Parathyroid adenoma (tissue), 2 donors: ENCODE data around the gene GALNT11.

Experiments
- H2AFZ ChIP-seq: fragments of 300-600 bp; sonication (generic); one replicate; pipeline ENCODE4 v1.7.0; 2017; ENCODE audit warnings: antibody characterized with exemption, mild to moderate bottlenecking
- H3K27ac ChIP-seq: fragments of 300-600 bp; sonication (generic); one replicate; pipeline ENCODE4 v1.7.0; 2017
- H3K27me3 ChIP-seq: fragments of 300-600 bp; sonication (generic); one replicate; pipeline ENCODE4 v1.7.0; 2017; ENCODE audit warnings: low read length; ENCODE audit not compliant: control insufficient read depth, insufficient read depth
- H3K36me3 ChIP-seq: fragments of 300-600 bp; sonication (generic); one replicate; pipeline ENCODE4 v1.7.0; 2017; ENCODE audit warnings: low read length; ENCODE audit not compliant: control insufficient read depth, insufficient read depth
- H3K4me1 ChIP-seq: fragments of 300-600 bp; sonication (generic); one replicate; pipeline ENCODE4 v1.7.0; 2017; ENCODE audit warnings: control low read depth
- H3K4me2 ChIP-seq: fragments of 300-600 bp; sonication (generic); one replicate; pipeline ENCODE4 v1.7.0; 2017; ENCODE audit warnings: low read length
- H3K4me3 ChIP-seq: fragments of 300-600 bp; sonication (generic); one replicate; pipeline ENCODE4 v1.7.0; 2017; ENCODE audit warnings: low read depth, low read length
- H3K79me2 ChIP-seq: fragments of 300-600 bp; sonication (generic); one replicate; pipeline ENCODE4 v1.7.0; 2017; ENCODE audit warnings: control low read depth
- H3K9ac ChIP-seq: fragments of 300-600 bp; sonication (generic); one replicate; pipeline ENCODE4 v1.7.0; 2017; ENCODE audit warnings: mild to moderate bottlenecking
- H3K9me3 ChIP-seq: fragments of 300-600 bp; sonication (generic); one replicate; pipeline ENCODE4 v1.7.0; 2017; ENCODE audit warnings: low read length; ENCODE audit not compliant: control insufficient read depth
- TF ChIP-seq, protein P1 (sequence below): fragments of 300-600 bp; sonication (generic); IDR thresholded peaks from one replicate; pipeline ENCODE4 v1.7.0; 2017; ENCODE audit warnings: antibody characterized with exemption, mild to moderate bottlenecking
- donor health status: primary hyperparathyroidism.

The GALNT11 gene

DNA sequence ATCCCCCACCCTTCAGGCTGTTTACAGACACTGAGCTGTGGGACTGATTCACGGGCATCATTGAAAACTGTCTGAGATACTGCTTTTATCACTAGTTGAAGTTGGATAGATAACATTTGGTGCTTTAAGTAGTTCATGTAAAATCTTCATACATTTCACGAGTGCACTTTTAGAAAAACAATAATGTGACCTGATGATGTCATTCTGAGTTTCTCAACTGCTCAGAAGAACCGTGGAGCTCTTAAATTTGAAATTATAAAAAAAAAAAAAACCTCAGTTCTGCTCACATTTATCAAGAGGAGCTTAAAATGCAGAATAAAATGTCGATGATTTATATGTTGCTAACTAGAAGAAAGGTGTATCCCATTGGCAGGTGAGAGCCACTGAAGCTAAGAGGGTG is 81.5 kb downstream of the GALNT11 start:
- Histone ChIP-seq H3K36me3 (no peaks in the 10 kb centered on the region), H3K4me3 (no peak overlapping the region), H3K9ac (no peak overlapping the region), H3K4me1 (no peaks in the 10 kb centered on the region), H3K4me2 (no peak overlapping the region), H3K79me2 (no peaks in the 10 kb centered on the region), H3K27me3 (no peaks in the 10 kb centered on the region), H3K9me3 (no peaks in the 10 kb centered on the region), H2AFZ (no peak overlapping the region), H3K27ac (no peak overlapping the region)
- TF ChIP-seq, protein P1, sequence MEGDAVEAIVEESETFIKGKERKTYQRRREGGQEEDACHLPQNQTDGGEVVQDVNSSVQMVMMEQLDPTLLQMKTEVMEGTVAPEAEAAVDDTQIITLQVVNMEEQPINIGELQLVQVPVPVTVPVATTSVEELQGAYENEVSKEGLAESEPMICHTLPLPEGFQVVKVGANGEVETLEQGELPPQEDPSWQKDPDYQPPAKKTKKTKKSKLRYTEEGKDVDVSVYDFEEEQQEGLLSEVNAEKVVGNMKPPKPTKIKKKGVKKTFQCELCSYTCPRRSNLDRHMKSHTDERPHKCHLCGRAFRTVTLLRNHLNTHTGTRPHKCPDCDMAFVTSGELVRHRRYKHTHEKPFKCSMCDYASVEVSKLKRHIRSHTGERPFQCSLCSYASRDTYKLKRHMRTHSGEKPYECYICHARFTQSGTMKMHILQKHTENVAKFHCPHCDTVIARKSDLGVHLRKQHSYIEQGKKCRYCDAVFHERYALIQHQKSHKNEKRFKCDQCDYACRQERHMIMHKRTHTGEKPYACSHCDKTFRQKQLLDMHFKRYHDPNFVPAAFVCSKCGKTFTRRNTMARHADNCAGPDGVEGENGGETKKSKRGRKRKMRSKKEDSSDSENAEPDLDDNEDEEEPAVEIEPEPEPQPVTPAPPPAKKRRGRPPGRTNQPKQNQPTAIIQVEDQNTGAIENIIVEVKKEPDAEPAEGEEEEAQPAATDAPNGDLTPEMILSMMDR = no peak

DNA sequence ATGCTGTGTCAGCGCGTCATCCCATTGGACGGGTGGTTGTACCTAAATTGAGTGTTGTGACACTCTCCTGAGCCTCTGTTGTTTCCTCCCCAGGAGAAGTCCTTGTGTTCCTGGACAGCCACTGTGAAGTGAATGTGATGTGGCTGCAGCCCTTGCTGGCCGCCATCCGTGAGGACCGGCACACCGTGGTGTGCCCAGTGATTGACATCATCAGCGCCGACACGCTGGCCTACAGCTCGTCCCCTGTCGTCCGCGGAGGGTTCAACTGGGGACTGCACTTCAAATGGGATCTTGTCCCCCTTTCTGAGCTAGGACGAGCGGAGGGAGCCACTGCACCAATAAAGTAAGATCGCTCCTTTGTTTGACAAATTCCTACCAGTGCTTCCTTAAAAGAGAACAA is 82.5 kb downstream of the GALNT11 start:
- Histone ChIP-seq H3K9ac (no peak overlapping the region), H2AFZ (no peak overlapping the region), H3K4me2 (no peak overlapping the region), H3K79me2 (no peaks in the 10 kb centered on the region), H3K27me3 (no peaks in the 10 kb centered on the region), H3K4me3 (no peak overlapping the region), H3K9me3 (no peaks in the 10 kb centered on the region), H3K36me3 (no peaks in the 10 kb centered on the region), H3K4me1 (no peaks in the 10 kb centered on the region), H3K27ac (no peak overlapping the region)
- TF ChIP-seq, protein P1 = no peak

DNA sequence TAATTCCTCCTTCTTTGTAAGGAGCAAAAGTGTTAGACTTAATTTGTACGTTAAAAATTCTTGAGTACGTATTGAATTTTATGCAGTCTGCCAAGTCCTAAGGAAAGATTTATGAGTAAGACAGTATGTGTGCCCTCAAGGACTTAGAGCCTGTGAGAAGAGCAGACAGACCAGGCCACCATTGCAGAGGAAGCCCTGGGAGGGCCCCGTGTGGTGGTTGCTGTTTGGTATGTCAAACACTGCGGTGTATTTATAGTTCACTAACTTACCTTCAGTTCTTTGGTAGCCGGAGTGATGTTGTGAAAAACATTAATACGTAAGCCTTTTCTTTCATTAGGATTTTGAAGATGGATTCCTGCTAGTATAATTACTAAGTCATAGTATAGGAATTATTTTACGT is 82.9 kb downstream of the GALNT11 start:
- Histone ChIP-seq H3K4me1 (no peaks in the 10 kb centered on the region), H3K79me2 (no peaks in the 10 kb centered on the region), H3K4me2 (no peak overlapping the region), H3K4me3 (no peak overlapping the region), H3K9me3 (no peaks in the 10 kb centered on the region), H3K9ac (no peak overlapping the region), H3K27me3 (no peaks in the 10 kb centered on the region), H2AFZ (no peak overlapping the region), H3K36me3 (no peaks in the 10 kb centered on the region), H3K27ac (no peak overlapping the region)
- TF ChIP-seq, protein P1 = no peak

DNA sequence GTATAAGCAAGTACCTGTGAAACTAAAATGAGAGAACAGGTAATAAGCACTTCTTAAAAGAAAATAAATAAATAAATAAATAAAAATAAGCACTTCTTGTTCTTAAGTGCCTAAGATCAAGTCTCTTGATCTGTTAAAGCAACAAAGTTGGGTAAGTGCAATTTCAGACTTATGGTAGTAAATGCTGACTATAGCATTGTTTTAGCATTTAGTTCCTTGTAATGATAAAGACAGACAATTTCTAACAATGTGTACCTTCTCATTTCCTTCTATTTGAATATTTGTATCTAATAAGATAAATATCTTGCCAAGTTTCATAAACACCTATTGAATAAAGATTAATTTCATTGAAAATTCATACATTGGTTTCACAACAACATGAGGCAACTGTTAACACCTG is 87.4 kb downstream of the GALNT11 start:
- H2AFZ ChIP-seq = no peak overlapping the region
- no peaks in the 10 kb centered on the region for H3K36me3 ChIP-seq
- TF ChIP-seq, protein P1 = no peak
- no peaks in the 10 kb centered on the region for H3K27me3 ChIP-seq
- H3K4me3 ChIP-seq = no peak overlapping the region
- H3K4me1 ChIP-seq = no peaks in the 10 kb centered on the region
- no peaks in the 10 kb centered on the region for H3K9me3 ChIP-seq
- no peak overlapping the region for H3K4me2 ChIP-seq
- no peaks in the 10 kb centered on the region for H3K79me2 ChIP-seq
- no peak overlapping the region for H3K9ac ChIP-seq
- no peak overlapping the region for H3K27ac ChIP-seq

DNA sequence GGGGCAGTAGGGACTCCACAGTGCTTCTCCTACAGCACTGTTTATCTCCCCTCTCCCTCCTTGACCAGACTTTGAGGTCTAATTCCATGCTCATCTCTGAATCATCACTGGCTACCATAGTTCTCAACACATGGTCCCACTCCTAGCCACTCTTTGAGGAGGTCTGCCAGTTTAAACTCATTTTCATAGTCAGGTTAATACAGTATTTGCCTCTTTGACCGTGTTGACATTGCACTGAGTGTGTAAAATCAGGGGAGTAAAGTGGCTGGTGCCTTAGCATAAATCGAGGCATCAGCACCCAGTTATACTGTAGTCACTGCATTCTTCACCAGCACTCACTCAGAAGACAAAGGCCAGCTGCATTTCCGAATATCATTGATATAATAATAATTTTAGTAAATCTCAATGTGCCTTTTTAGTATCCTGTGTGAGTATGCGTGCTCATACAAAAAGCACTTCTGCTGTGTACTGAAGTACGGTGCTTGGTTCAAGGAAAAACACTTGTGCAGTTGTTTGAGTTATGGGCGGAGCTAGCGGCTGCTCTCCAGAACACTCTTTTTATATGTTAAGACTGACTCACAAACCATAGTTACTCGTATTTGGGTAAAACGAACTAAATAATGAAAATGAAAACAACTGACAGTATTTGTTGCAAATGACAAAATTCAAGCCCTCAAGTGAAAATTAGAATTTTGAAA is 89.7 kb downstream of the GALNT11 start:
- TF ChIP-seq, protein P1 = no peak
- Histone ChIP-seq H3K27me3 (no peaks in the 10 kb centered on the region), H3K27ac (no peak overlapping the region), H3K9ac (no peak overlapping the region), H2AFZ (no peak overlapping the region), H3K4me2 (no peak overlapping the region), H3K4me1 (no peaks in the 10 kb centered on the region), H3K79me2 (no peaks in the 10 kb centered on the region), H3K36me3 (no peaks in the 10 kb centered on the region), H3K9me3 (no peaks in the 10 kb centered on the region), H3K4me3 (no peak overlapping the region)
